Ureter (tissue), 1 donor: Measurements from ENCODE around the gene DACT3. TPM values are rescaled to one million over a fixed set of nuclear protein-coding genes. Genes with fewer than 3 reads are reported as not detected.

Experiments used
- DNase-seq: peaks from one replicate; pipeline ENCODE4 v3.0.0-alpha.2; 2020; ENCODE audit warnings: low spot score
- total RNA-seq: library from RNA; stranded (reverse); gene quantifications from one replicate; pipeline ENCODE4 v1.2.4, GENCODE V29; 2023
- donor health status: DM: yes; HTN: yes; CAD: no.

DACT3 gene
- total RNA-seq, 1 donor from 2014 or later: 25.6 TPM

- no peak for DNase-seq
Measured at GRCh38 chr19:46665072-46665471, 4.1 kb upstream of the DACT3 start.

- DNase-seq: peak; percentile 88
Measured at GRCh38 chr19:46661735-46662592, 982 bp upstream of the DACT3 start.

DNA sequence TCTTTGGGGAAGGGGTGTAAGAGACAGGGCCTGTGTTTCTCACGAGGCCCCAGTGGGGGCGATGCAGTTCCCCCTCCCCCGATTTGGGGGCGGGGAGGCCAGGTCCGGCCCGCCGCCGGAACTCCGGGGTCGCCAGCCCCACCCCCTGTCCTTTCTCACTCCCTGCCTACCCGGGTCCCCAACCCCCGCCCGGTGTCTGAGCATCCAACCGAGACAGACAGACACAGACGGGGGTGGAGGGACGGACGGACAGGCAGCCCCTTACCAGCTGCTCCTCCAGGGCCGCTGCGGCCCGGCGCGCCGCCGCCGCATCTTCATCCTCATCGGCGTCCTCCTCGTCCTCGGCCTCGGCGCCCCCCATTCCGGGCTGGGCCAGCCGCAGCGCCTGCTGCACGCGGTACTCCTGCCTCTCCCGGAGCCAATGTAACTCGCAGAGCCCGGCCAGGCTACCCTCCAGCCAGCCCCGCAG, 397 bp downstream of the DACT3 start:
- peak; percentile 62 for DNase-seq

DNA sequence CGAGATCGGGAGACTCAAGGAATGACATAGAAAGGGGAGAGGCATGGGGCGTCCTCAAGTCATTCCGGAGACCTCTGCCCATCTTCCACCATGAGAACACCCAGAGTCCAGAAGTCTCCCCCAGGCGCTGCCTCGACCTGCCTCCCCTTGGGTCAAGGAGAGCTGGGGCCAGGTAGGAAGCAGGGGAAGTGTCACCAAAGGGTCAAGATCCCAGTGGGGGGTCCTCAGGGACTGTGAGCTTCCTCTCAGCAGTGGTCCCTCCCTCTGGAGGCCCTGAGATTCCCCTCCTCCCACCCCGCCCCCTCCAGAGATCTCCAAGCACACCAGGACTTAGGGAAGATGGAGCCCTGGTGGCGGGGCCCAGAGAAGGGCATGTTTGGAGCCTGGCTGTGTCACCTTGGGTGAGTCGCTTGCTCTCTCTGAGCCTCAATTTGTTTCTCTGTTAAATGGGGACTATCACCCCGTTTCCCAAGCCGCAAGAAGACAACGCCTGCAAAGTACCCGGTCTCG, 919 bp downstream of the DACT3 start:
- DNase-seq: peak; percentile 57

DNA sequence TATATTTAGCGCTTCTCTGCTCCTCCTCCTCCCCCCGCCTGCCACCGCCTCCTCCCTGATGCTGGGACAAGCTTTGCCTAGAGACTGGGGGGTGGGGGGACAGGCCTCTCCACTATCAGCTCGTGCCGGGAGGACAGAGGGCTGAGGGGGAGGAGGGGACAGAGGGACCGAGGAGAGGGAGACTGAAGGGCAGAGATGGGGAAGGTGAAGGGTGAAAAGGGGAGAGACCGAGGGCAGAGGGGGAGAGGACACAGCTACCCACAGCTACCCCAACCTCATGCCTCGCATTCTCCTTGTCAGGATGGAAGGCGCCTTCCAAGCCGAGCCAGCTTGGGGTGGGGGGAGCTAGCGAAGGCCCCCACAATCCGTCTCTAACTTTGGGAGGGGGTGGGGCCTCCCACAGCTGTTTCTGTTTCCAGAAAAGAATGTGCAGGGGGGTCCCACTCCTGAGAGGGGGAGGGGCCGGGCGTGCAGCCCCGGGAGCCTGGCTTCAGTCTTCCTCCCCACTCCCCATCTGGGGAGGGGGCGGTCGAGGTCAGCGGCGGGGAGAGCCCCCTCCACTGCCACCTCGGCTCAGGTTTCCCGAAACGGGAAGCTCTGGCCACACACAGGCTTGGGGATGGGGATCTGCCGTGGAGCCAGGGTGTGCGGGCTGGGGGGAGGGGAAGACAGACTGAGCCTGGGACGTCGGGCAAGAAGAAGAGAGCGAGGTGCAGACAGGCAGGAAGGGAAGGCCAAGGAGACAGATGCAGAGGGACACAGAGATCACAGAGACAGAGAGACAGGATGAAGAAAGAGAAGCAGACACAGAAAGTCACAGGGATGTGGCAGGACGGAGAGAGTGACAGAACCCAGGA, 1.6 kb downstream of the DACT3 start:
- peak; percentile 62 for DNase-seq

- no peak for DNase-seq
Measured at GRCh38 chr19:46656541-46656940, 4.4 kb downstream of the DACT3 start.

DNA sequence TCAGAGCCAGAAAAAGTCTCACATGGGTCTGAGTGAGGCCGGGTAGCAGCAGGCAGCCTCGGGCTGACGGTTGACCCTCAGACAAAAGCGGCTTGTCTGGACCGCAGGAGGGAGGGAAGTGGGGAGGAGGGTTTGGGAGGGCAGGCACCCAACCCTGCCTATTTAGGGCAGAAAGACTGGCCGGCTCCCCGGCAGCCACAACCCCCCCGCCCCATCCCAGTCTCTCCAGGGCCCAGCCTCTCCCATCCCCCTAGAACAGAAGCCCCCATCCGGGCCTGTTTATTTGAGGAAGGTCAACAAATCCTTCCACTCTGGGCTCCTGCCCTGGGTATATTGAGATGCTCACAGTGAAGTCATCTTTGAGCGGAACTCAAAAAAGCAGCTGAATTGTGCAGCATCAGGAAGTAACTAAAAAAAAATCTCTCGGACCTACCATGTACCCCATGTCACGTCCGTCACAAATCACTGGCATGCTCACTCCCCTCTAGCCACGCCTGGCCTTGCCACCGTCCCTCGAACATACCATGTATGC, 6.3 kb downstream of the DACT3 start:
- no peak for DNase-seq

- no peak for DNase-seq
Measured at GRCh38 chr19:46650445-46650844, 10.5 kb downstream of the DACT3 start.

DNA sequence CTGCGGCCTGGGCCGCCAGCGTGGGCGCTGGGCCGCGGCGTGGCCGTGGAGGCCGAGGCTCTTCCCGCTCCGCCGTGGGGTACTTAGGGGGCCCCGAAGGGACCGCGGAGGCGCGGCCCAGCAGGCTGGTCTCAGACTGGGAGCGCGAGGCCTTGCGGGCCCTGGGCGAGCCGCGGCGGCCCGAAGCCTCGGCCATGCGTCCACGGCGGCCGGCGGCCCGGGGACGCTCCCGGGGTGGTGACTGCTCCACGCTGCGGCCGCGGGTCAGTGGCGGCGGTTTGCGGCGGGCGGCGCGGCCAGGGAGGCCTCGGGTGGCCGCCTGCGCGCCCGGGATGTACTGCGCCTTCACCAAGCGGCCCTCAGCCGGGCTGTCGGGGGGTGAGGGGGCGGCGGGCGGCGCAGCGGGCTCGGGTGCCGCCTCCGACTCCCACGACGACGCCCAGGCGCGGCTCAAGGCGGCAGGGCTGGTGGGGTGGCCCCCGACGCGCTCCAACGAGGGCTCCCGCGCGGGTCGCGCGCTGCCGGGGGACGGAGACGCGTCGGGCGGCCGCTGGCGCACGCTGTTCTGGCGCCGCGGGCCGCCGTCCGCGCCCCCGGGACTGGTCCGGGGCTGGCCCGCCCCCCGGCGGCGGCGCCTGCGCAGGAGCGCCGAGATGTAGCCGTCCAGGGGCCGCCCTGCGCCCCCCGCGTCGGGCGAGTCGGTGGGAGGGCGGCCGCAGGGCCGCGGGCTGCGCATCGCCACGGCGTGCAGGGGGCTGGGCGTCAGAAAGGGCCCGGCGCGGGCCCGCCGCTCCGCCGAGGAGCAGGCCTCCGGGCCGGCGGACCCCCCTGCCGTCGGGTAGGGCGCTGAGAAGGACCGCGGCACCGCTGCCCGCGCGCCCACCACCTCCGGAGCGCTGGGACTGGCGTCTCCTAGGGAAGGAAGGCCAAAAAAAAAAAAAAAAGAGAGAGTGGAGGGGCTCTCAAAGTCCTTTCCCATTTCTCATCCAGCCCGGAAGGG, 11.7 kb downstream of the DACT3 start:
- DNase-seq: no peak

GRCh38 chr19:46648060-46648960, 12.7 kb downstream of the DACT3 start:
- DNase-seq: no peak

DNA sequence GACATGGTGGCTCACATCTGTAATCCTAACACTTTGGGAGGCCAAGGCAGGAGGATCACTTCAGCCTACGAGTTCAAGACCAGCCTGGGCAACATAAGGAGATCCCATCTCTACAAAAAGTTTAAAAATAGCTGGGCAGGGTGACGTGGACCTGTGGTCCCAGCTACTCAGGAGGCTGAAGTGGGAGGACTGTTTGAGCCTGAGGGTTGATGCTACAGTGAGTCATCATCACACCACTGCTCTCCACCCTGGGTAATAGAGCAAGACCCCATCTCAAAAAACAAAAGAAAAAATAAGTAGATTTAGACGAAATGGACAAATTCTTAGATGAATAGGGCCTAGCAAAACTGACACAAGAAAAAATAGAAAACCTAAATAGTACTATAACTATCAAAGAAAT, 14.6 kb downstream of the DACT3 start:
- DNase-seq: no peak

GRCh38 chr19:46644720-46645119, 16.3 kb downstream of the DACT3 start:
- no peak for DNase-seq

GRCh38 chr19:46640656-46641055, 20.3 kb downstream of the DACT3 start:
- no peak for DNase-seq

GRCh38 chr19:46639358-46640182, 21.4 kb downstream of the DACT3 start:
- peak; percentile 72 for DNase-seq

GRCh38 chr19:46637224-46637623, 23.8 kb downstream of the DACT3 start:
- no peak for DNase-seq

DNA sequence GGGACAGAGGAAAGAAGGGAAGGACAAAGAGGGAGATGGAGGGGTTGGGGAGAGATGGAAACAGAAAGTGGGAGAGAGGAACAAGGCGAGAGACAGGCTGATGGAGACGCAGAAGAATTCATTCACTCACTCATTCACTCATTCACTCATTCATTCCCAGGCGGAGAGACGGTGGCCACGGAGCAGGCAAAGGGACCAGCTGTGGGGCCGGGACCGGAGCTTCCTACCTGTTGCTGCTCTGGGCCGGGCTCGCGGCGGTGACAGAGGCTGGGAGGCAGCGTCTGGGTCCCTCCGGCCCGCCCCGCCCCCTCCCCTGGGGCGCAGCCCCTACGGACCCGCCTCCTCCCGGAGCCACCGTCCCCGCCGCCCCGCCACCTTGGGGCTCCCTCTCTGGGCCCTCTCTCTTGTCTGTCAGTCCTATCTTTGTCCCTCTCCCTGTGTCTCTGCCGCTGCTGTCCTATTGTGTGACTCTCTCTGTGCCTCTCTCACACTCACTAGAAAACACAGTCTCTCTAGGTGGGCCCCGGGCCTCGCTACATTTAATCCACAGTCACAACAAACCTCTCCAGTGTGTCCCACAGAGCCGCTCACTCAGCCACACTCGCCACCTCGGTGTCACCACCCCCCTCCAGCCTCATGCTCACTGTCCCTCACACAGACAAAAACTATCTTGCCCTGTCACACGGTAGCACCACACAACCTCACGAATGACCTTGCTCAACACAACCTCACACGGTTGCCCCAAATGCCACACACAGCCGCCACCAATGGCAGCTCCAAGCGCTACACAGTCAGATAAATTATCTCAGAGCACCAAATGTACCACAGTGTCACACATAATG, 24.8 kb downstream of the DACT3 start, which contains the start of gene GNG8:
TSS of gene GNG8 (minus strand) at position 283 of the 842 bp plus-strand sequence. CDS start 1,520 bp downstream, outside the sequence.
- no peak for DNase-seq

DNA sequence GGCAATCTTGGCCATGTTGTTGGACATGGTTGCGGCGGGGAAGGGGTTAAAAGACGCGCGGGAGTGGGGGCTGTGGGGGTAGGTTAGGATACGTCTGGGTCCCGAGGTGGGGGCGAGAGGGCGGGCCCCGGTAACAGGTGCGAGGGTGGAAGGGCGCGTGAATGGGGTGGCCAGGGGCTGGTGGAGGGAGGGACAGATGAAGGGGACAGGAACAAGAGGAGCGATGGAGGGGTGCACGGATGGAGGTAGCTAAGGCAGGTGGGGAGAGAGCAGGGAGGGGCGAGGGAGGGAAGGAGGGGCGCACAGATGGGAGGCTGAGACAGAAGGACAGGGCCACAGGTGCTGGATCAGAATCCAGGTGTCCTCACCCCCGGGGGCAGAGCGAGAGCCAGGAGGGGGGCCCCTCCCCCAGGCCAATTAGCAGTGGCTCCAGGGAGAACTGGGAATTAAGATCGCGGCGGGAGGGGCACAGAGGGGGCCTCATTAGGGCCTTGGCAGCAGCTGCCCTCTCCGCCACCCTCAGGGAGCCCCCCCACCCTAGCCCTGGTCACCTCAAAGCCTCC, 26.2 kb downstream of the DACT3 start:
- DNase-seq: no peak
